GM12878 (cell line): ENCODE data around the gene CHRNE. TPM values are rescaled to one million over a fixed set of nuclear protein-coding genes. Genes with fewer than 3 reads are reported as not detected.

ENCODE experiments used
- ATAC-seq: fragments of 200-7000 bp; cut with Tn5 transposase; 3 replicates; pipeline ENCODE4 v1.9.1; 2020; ENCODE audit warnings: mild to moderate bottlenecking, moderate library complexity
- BruUV-seq: library from RNA; stranded (reverse); fragments of 400-500 nt; replicated peaks from 2 replicates; lab custom pipeline; 2021; lab: Mats Ljungman, UMichigan
- CTCF ChIA-PET: fragments of 300-600 bp; sonication (Branson Sonifier 250); formaldehyde crosslinking; extraction: SDS; loops from one replicate; lab custom pipeline; 2021; ENCODE audit warnings: inconsistent platforms; lab: Yijun Ruan, JAX
- POLR2A ChIA-PET: fragments of 350-600 bp; formaldehyde crosslinking; extraction: SDS; loops from one replicate; lab custom pipeline; 2021; ENCODE audit warnings: inconsistent platforms; lab: Charles Lee
- RAD21 ChIA-PET: fragments of 300-600 bp; sonication (Branson Sonifier 250); formaldehyde crosslinking; loops from one replicate; lab custom pipeline; 2023; ENCODE audit warnings: antibody characterized with exemption; ENCODE audit not compliant: unreplicated experiment; lab: Charles Lee
- SMC1A ChIA-PET: fragments of 300-600 bp; sonication (Branson Sonifier 250); formaldehyde crosslinking; loops from one replicate; lab custom pipeline; 2023; ENCODE audit not compliant: unreplicated experiment, uncharacterized antibody; lab: Charles Lee
- DNase-seq: peaks from one replicate; pipeline ENCODE4 v3.0.0-alpha.2; 2011; ENCODE audit warnings: low read depth, low spot score
- FAIRE-seq: peaks from 3 replicates; lab custom pipeline; 2011; peaks lifted over from hg19 to GRCh38; lab: Jason Lieb, UNC
- H2AFZ ChIP-seq: 2 replicates; pipeline ENCODE4 v1.6.0; 2011; ENCODE audit warnings: low read depth, low read length, control low read depth; ENCODE audit not compliant: control insufficient read depth
- H3K27ac ChIP-seq: 2 replicates; pipeline ENCODE4 v1.5.1; 2011; ENCODE audit warnings: control low read depth; ENCODE audit not compliant: control insufficient read depth, insufficient read depth
- H3K27me3 ChIP-seq, 2 experiments: replicated peaks in 1 of 2; 2 replicates each; pipeline versions ENCODE4 v1.6.0 to v1.6.1; 2011; ENCODE audit warnings: low read length in 1 of 2; ENCODE audit not compliant: control insufficient read depth in 2 of 2, insufficient read depth in 2 of 2
- H3K36me3 ChIP-seq, 2 experiments: 2 replicates each; pipeline ENCODE4 v1.5.1; 2011; ENCODE audit warnings: low read length in 1 of 2; ENCODE audit not compliant: control insufficient read depth in 2 of 2, insufficient read depth in 2 of 2
- H3K4me1 ChIP-seq: 2 replicates; pipeline ENCODE4 v1.6.1; 2011; ENCODE audit warnings: mild to moderate bottlenecking, low read length, moderate library complexity, mixed read lengths; ENCODE audit not compliant: control insufficient read depth, insufficient read depth
- H3K4me2 ChIP-seq: 2 replicates; pipeline ENCODE4 v1.6.0; 2011; ENCODE audit warnings: control low read depth; ENCODE audit not compliant: control insufficient read depth, insufficient read depth
- H3K4me3 ChIP-seq: fragments of 200-600 bp; sonication (generic); 2 replicates; pipeline ENCODE4 v1.5.1; 2016
- H3K79me2 ChIP-seq: 2 replicates; pipeline ENCODE4 v1.6.0; 2011; ENCODE audit warnings: low read length; ENCODE audit not compliant: control insufficient read depth, insufficient read depth
- H3K9ac ChIP-seq: 2 replicates; pipeline ENCODE4 v1.8.0; 2011; ENCODE audit warnings: low read length, control low read depth, mixed read lengths; ENCODE audit not compliant: control insufficient read depth, insufficient read depth
- H3K9me3 ChIP-seq: replicated peaks from 3 replicates; pipeline ENCODE4 v1.5.1; 2011; ENCODE audit warnings: mild to moderate bottlenecking, low read length; ENCODE audit not compliant: control insufficient read depth, insufficient read depth
- H4K20me1 ChIP-seq: 2 replicates; pipeline ENCODE4 v1.6.0; 2011; ENCODE audit not compliant: control insufficient read depth, insufficient read depth
- BACH1 ChIP-seq: fragments of 450-650 bp; IDR thresholded peaks from 2 replicates; pipeline ENCODE4 v1.6.1; 2017; ENCODE audit warnings: mild to moderate bottlenecking, borderline replicate concordance
- EGR1 ChIP-seq, 2 experiments: IDR thresholded peaks; 1 replicate in 1 of 2; 2 replicates in 1 of 2; pipeline ENCODE4 v1.6.1; 2011 to 2012; ENCODE audit warnings: low read depth in 2 of 2, low read length in 2 of 2, borderline replicate concordance in 1 of 2, mild to moderate bottlenecking in 1 of 2, moderate library complexity in 1 of 2
- ETV6 ChIP-seq, 2 experiments: fragments of 450-650 bp in 1 of 2; IDR thresholded peaks in 1 of 2; conservative IDR thresholded peaks in 1 of 2; 2 replicates each; pipeline ENCODE4 v1.6.1; 2014; ENCODE audit warnings: antibody characterized with exemption in 1 of 2, borderline replicate concordance in 1 of 2, low read depth in 1 of 2, mild to moderate bottlenecking in 1 of 2, moderate library complexity in 1 of 2
- JUNB ChIP-seq: IDR thresholded peaks from 2 replicates; pipeline ENCODE4 v1.6.1; 2016; ENCODE audit warnings: antibody characterized with exemption, mild to moderate bottlenecking
- MLLT1 ChIP-seq: fragments of 450-650 bp; IDR thresholded peaks from 2 replicates; pipeline ENCODE4 v1.6.1; 2016; ENCODE audit warnings: mild to moderate bottlenecking
- NBN ChIP-seq: fragments of 450-650 bp; IDR thresholded peaks from 2 replicates; pipeline ENCODE4 v1.6.1; 2016
- POLR2AphosphoS5 ChIP-seq: IDR thresholded peaks from 2 replicates; pipeline ENCODE4 v1.6.1; 2011; ENCODE audit warnings: mild to moderate bottlenecking, low read length, inconsistent platforms
- POU2F2 ChIP-seq: IDR thresholded peaks from 3 replicates; pipeline ENCODE4 v1.6.1; 2011; ENCODE audit warnings: low read depth, mild to moderate bottlenecking, low read length, borderline replicate concordance
- RB1 ChIP-seq: fragments of 450-650 bp; formaldehyde crosslinking; IDR thresholded peaks from 2 replicates; pipeline ENCODE4 v1.6.1; 2017; ENCODE audit warnings: mild to moderate bottlenecking, borderline replicate concordance
- RCOR1 ChIP-seq: conservative IDR thresholded peaks from 2 replicates; pipeline ENCODE4 v1.6.1; 2012; ENCODE audit warnings: low read depth, low read length, improper control_type of control experiment
- SMAD1 ChIP-seq: fragments of 450-650 bp; IDR thresholded peaks from 2 replicates; pipeline ENCODE4 v1.6.1; 2018; ENCODE audit warnings: mild to moderate bottlenecking, low read depth; ENCODE audit not compliant: partially characterized antibody
- TCF3 ChIP-seq: IDR thresholded peaks from 2 replicates; pipeline ENCODE4 v1.6.1; 2012; ENCODE audit warnings: low read depth, mild to moderate bottlenecking, low read length, borderline replicate concordance; ENCODE audit not compliant: insufficient read depth
- USF1 ChIP-seq: IDR thresholded peaks from 2 replicates; pipeline ENCODE4 v1.6.1; 2011; ENCODE audit warnings: borderline replicate concordance, low read depth, mild to moderate bottlenecking, moderate library complexity, mixed read lengths, low read length; ENCODE audit not compliant: insufficient read depth; ENCODE audit errors: extremely low read length
- ZNF622 ChIP-seq: fragments of 450-650 bp; IDR thresholded peaks from 2 replicates; pipeline ENCODE4 v1.6.1; 2017; ENCODE audit warnings: mild to moderate bottlenecking, inconsistent platforms
- WGBS: methylation state at CpG from one replicate; pipeline ENCODE4 v1.1.6; 2016; ENCODE audit warnings: low lambda C conversion rate; ENCODE audit not compliant: insufficient replicate concordance, insufficient coverage; ENCODE audit errors: missing lambda C conversion rate; 5-methylcytosine and 5-hydroxymethylcytosine counted together
- in situ Hi-C: fragments of 300-500 bp; cut with MboI; formaldehyde crosslinking; loops from 9 replicates; pipeline ENCODE4 v1.14.3; 2018; ENCODE audit warnings: mixed read lengths
- intact Hi-C: fragments of 100-400 bp; cut with micrococcal nuclease; formaldehyde crosslinking; loops from one replicate; pipeline ENCODE4 v1.14.2; 2022; ENCODE audit not compliant: unreplicated experiment
- polyA plus RNA-seq, 11 experiments: library from polyadenylated mRNA; depleted of rRNA in 4 of 11; unstranded in 6 of 11; stranded (reverse) in 5 of 11; fragments of >200 nt; fragmentation: Nextera tagmentation in 4 of 11; fragmentation: Illumina TruSeq in 1 of 11; extraction: Ambion mirVana in 4 of 11; extraction: Trizol in 1 of 11; gene quantifications; 1 replicate in 1 of 11; 2 replicates in 10 of 11; pipeline versions ENCODE4 v1.2.1 to v1.2.3, GENCODE V29; 2011 to 2016; ENCODE audit warnings: inconsistent platforms in 2 of 11, missing spikeins in 2 of 11, low read depth in 1 of 11
- total RNA-seq, 4 experiments: library from RNA; depleted of rRNA in 3 of 4; stranded (reverse); fragments of >200 nt in 3 of 4; fragmentation: Illumina TruSeq in 1 of 4; extraction: Trizol in 1 of 4; gene quantifications; 2 replicates each; pipeline versions ENCODE4 v1.2.1 to v1.2.3, GENCODE V29; 2013 to 2021
- TF ChIP-seq, protein P1 (sequence below): IDR thresholded peaks from 2 replicates; pipeline ENCODE4 v1.6.1; 2012; ENCODE audit warnings: low read depth, low read length, improper control_type of control experiment

CHRNE gene
- total and polyA plus RNA-seq, 10 of the 15 experiments (the other 5 are each of a cell fraction or from before 2014, with no cell fraction given): 0.05 to 0.11 (median 0.08) TPM; not detected in 6

DNA sequence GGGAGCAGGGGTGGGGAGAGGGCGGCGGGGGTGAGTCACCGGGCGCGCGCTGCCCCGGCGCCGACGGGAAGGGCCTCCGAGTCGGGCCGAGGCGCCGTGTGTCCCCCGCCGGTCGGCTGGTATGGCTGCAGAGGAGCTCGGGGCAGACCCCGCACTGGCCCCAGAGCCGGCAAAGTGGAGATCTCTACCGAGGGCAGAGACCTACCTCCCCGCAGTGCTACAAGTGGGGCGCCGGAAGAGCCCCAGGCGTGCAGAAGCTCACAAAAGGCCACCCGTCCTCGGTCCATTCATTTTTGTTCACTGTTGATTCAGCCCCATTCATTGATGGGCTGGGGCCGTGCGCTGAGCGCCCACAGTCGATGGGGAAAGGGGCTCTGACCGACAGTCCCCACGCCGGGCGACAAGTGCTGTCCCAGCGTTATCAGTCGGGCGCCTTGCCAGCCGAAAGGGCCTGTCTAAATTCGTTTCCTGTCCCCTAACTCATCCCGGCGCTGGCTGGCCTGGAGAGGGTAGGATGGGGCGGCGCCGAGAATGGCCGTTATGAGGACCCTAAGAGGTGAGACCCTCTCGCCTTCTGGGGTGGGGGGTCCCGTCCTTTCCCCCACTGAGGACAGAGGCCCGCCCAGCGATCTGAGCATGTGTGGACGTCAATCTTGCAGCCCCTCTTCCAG is 47.3 kb upstream of the CHRNE start (continued):
- 0 out of 2 replicates have a peak, but pooled peaks have one; percentile 22 for TF ChIP-seq MLLT1
- peak; percentile 37; the same call in 1 of the 2 replicates for TF ChIP-seq BACH1
- TF ChIP-seq, all 136 proteins: peak for 10

- Histone ChIP-seq H2AFZ (peak overlapping the region; percentile 61), H3K27ac (peak overlapping the region; percentile 85), H3K4me2 (peak overlapping the region; percentile 80), H3K9me3 (no peaks in the 10 kb centered on the region), H3K4me1 (peaks cover 28% of the 10 kb centered on the region), H3K36me3 (peaks cover 10 to 12% of the 10 kb centered on the region in 2 experiments), H3K27me3 (no peaks in the 10 kb centered on the region), H4K20me1 (peaks cover 5% of the 10 kb centered on the region), H3K9ac (peak overlapping the region; percentile 83), H3K4me3 (peak overlapping the region; percentile 96), H3K79me2 (peaks cover 53% of the 10 kb centered on the region)
- 0% methylated on average over 40 of the region's 75 CpGs for WGBS
- BruUV-seq: no TSS peak
- POLR2A ChIA-PET: interaction anchor here (1.0 to 17.5 kb wide), 4 partner anchors 10 to 79 kb away, joined by 4 to 272 read pairs (median 18); partner anchors contain the start of genes RNF167, SLC25A11 and SPAG7
- intact Hi-C loops (loop anchor here (1.0 to 2.0 kb wide), 2 partner anchors 18 to 47 kb away; partner anchors contain the start of genes INCA1, KIF1C and SPAG7), in situ Hi-C loops (no loop called here)
- CTCF ChIA-PET: interaction anchor here (3.3 to 3.4 kb wide), 2 partner anchors 17 kb away, joined by 13 to 23 read pairs; partner anchors contain the start of gene SPAG7
- FAIRE-seq: no peak
- ATAC-seq: peak; percentile 44
- SMC1A ChIA-PET: interaction anchor here (0.9 to 7.1 kb wide), 4 partner anchors 17 to 112 kb away, joined by 3 to 50 read pairs (median 14); partner anchors contain the start of gene SPAG7
- RAD21 ChIA-PET: interaction anchor here (0.9 to 9.8 kb wide), 4 partner anchors 9 to 40 kb away, joined by 4 to 73 read pairs (median 10); partner anchors contain the start of genes RNF167, SLC25A11 and SPAG7
- DNase-seq: no peak
- TF ChIP-seq NBN (0 out of 2 replicates have a peak, but pooled peaks have one; percentile 1), ZNF622 (no peak), USF1 (peak; percentile 46), SMAD1 (no peak), ETV6 (conservative IDR thresholded peaks at IDR 0.05 in 1 of 2, IDR thresholded peaks at IDR 0.05 in 1 of 2; ENCODE audit: borderline replicate concordance in 1 of 2, low read depth in 1 of 2) (0 out of 4 replicates have a peak, but pooled peaks of 1 of the 2 experiments have one; percentile 28), EGR1 (IDR thresholded peaks at IDR 0.05; ENCODE audit: borderline replicate concordance in 1 of 2, low read depth in 2 of 2, low read length in 2 of 2) (0 out of 3 replicates have a peak, but pooled peaks of 1 of the 2 experiments have one; percentile 19), TCF3 (peak; percentile 84), POU2F2 (no peak), RCOR1 (peak; percentile 78; the same call in 1 of the 2 replicates), JUNB (no peak), POLR2AphosphoS5 (peak; percentile 5; the same call in 1 of the 2 replicates), RB1 (peak; percentile 68; the same call in 1 of the 2 replicates)
- TF ChIP-seq, protein P1, sequence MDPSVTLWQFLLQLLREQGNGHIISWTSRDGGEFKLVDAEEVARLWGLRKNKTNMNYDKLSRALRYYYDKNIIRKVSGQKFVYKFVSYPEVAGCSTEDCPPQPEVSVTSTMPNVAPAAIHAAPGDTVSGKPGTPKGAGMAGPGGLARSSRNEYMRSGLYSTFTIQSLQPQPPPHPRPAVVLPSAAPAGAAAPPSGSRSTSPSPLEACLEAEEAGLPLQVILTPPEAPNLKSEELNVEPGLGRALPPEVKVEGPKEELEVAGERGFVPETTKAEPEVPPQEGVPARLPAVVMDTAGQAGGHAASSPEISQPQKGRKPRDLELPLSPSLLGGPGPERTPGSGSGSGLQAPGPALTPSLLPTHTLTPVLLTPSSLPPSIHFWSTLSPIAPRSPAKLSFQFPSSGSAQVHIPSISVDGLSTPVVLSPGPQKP: 0 out of 2 replicates have a peak, but pooled peaks have one; percentile 37
Measured at GRCh38 chr17:4949321-4950074, 46.6 kb upstream of the CHRNE start.
